Measurements from ENCODE around the gene SAFB2.

The SAFB2 gene

DNA sequence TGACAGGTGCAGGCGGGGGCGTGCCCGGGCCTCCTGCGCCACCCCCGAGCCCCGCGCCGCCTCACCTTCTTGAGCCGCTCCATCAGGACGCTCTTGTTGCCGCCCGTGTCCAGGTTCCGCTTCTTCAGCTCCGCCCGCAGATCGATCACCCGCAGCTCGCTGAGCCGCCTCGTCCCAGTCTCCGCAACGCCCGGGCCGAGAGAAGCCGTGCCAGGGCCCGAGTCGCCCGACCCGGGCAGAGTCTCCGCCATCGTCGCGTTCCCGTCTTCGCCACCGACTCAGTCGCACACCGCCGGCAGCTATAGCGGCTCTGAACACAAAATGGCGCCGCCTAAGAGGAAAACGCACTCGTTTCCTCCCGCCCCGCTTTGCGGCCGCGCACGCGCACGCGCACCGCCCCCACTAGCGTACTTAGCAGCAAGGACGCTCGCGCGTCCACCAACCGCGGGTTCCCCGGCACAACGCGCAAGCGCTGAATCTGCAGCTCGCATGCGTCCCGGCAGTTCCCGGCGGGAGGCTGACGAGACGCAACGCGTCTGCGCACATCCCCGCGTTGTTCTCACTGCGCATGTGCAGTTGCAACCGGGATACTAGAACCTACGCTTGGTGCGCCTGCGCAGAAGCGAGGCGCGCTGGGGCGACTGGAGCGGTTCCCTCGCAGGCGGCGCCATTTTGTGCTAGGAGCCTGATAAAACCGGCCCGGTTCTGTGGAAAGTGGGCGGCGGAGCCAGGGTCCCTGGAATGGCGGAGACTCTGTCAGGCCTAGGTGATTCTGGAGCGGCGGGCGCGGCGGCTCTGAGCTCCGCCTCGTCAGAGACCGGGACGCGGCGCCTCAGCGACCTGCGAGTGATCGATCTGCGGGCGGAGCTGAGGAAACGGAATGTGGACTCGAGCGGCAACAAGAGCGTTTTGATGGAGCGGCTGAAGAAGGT, at the start of gene SAFB2, which contains the start of gene SAFB:
Gene SAFB2, minus strand, starts transcription at position 312 of the 932 bp plus-strand sequence. Its CDS starts 61 bp downstream, at position 251.
Gene SAFB, plus strand, starts transcription at position 619 of the 932 bp plus-strand sequence. Its CDS starts 123 bp downstream, at position 742.
- peak; percentile 99 to 100 for DNase-seq

GRCh38 chr19:5671600-5671999, 49.0 kb upstream of the SAFB2 start:
- no peak for DNase-seq

DNA sequence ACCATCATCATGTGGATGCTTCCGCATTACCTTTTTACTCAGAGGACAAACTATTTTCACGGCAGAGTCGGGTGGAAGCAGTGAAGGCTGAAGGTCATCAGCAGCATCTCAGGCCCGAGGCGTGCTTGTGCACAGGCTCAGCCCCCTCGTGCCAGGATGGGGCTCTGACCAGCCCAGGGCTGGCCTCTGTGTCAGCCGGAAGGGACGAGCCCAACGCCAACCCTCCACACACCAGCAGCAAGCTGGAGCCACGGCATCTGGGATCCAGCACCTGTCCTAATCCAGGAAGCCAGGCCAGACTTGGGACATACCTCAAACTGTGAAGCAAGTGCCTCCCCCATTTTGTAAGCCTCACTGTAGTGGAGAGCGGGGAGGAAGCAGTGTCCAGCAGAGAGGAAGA, 46.6 kb upstream of the SAFB2 start:
- no peak for DNase-seq

DNA sequence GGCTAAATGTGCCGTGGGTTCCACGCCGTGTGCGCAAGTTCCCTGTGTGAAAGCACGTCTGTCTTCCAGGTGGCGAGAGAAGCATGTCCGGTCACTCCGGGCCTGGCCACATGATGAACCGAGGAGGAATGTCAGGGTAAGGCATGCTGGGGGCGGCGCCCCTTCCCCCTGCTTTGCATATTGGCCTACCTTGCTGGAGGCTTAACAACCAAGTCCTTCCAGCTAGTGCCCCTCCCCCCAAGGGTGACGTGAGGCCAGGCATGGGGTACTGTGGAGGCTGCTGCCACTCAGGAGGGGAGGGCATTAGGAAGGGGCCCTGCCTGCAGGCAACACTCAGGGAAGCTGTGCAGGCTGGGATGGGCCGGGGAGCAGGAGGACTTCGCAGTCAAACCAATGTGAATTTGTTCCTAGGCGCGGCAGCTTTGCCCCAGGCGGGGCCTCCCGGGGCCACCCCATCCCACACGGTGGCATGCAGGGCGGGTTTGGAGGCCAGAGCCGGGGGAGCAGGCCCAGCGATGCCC, 45.2 kb upstream of the SAFB2 start:
- no peak for DNase-seq

DNA sequence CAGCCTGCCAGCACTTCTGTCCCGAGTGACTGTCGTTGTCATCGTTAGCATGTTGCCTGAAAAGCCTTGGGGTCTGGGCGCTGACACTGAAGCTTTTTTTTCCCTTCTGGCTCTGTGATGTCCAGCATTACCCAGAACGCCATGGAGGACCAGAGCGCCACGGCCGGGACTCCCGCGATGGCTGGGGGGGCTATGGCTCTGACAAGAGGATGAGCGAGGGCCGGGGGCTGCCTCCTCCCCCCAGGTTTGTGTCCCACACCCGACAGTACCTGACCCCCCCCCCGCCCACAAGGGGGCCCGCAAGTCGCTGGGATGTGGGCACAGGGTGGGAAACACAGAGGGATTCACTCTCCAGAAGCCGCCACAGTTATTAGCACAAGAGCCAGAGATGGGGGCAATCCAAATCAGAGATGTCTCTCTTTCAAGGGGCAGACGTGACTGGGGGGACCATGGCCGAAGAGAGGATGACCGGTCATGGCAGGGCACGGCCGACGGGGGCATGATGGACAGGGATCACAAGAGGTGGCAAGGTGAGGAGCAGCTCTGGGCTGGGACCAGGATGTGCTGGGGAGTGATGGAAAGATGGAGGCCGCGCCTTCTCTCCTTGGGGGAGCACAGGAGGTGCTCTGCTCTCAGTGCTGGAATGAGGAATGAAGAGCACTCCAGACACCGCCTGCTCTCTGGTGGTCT, 44.5 kb upstream of the SAFB2 start:
- no peak for DNase-seq

DNA sequence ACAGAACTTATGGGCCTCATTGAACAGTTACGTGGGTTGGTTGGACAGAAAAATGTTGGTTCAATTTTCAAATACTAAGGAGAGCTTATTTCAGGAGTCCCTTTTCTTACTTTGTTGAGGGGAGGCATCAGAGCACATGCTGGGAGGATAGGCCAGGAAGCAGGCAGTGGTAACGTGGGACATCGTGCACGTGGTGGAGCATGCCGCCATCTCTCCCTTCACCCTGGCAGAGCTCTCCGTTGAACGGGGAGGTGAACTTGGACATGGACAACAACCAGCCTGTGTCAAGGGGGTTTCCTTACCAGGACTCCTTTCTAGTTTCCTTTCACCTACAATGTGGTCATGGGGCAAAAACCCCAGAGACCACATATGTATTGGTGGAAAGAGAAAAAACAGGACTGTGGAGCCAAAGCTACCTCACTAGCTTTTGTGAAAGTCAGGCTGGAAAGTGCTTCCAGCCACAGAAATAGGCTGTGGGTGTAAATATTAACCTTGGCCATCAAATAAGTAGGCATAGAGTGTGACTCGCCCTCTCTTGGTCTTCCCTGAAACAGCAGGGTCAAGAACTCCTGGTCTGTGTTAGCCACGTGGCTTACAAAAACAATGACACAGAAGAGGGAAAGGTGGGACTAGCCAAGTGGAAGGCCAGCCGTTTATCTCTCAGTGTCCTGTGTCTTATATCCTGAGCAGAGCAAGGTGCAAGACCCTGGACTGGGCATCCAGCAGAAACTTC, 43.4 kb upstream of the SAFB2 start:
- no peak for DNase-seq

GRCh38 chr19:5664515-5664914, 41.9 kb upstream of the SAFB2 start:
- no peak for DNase-seq

DNA sequence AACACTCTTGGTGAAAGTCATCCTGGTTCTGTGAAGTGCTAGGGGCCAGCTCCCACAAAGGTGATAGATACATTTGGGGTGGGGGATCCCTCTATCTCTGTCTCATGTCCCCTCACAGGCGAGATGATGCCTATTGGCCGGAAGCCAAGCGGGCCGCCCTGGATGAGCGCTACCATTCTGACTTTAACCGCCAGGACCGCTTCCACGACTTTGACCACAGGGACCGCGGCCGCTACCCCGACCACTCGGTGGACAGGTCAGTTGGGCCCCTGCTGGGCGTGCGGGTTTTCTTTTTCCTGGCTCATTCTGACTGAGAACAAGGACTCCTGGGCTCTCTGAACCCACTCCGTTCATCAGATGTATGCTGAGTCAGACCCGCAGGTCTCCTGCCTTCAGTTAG, 41.3 kb upstream of the SAFB2 start:
- DNase-seq: no peak

DNA sequence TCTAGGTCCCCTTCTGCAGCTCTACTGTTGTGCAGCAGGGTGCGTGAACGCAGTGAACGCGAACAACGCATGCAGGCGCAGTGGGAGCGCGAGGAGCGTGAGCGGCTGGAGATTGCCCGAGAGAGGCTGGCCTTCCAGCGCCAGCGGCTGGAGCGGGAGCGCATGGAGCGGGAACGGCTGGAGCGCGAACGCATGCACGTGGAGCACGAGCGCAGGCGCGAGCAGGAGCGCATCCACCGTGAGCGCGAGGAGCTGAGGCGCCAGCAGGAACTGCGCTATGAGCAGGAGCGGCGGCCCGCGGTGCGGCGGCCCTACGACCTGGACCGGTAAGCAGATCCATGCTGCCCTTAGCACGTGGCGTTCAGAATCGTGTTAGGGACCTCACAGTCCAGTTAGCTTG, 38.9 kb upstream of the SAFB2 start:
- no peak for DNase-seq

- no peak for DNase-seq
Observed at GRCh38 chr19:5655412-5655811, 32.8 kb upstream of the SAFB2 start.

DNA sequence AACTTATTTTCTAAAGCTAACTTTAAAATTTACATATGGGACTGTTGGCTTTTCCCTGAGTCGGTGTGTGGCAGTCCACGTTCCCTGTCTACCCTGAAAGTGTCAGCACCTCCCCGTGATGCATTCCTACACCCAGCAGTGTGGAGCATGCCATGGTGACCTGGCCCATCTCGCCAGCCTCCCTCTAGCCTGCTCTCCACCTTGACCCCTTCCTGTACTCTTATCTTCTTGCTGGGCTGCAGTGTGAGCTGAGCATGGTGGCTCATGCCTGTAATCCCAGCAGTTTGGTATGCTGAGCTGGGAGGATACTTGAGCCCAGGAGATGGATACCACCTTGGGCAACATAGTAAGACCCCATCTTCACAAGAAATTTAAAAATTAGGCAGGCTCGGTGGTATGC, 32.4 kb upstream of the SAFB2 start:
- no peak for DNase-seq

DNA sequence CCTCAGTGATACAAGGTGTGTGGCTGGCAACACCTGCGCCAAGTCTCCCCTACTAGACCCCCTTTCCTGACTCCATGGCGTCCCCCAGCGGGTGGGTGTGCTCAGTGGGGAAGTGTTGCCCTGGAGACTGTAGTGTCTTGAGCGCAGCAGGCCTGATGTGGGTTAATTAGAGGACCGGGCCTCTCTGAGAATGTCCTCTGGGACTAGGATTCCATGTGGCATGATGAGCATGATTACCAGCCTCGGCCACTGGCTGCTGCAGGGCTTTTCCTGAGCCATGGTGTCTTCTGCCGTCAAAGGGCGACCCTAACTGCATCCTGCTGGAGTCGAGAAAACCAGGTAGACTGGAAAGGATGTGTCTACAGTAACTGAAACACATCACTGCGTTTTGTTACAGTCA, 29.7 kb upstream of the SAFB2 start:
- DNase-seq: no peak

DNA sequence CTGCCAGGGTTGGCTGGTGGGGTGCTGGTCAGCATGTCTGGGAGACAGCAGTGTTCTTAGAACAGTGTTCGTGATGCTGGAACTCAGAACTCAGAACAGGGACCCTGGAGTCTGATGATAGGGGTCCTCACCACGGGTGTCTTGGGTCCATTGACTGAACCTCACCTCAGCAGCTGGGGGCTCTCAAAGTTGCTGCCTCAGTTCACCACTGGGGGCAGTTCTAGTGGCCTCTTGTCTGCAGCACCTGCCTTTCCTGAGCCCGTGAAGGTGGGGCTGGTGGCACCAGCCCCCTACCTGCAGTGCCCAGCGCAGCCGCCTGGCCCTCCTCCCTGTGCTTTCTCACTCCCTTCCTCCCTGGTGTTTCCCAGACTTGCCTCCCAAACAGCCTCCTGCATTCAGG, 28.8 kb upstream of the SAFB2 start:
- no peak for DNase-seq

DNA sequence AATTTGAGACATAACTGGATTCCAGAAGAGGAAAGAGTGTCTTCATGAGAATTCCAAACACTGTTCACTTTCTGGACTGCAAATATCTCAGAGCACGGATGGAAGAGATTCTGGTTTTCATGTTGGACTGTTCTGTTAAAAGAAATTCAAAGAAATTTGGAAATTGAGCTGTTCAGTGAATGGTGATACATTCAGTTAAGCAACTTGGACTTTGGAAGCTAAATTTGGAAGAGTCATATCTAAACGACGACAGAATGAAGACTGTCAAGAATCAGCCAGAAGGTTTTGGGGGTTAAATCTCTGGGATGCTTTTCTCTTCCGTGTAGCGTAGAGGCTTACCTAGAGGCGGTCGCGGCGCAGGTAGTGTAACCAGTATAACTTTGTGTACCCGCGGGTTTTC, 25.9 kb upstream of the SAFB2 start:
- no peak for DNase-seq

DNA sequence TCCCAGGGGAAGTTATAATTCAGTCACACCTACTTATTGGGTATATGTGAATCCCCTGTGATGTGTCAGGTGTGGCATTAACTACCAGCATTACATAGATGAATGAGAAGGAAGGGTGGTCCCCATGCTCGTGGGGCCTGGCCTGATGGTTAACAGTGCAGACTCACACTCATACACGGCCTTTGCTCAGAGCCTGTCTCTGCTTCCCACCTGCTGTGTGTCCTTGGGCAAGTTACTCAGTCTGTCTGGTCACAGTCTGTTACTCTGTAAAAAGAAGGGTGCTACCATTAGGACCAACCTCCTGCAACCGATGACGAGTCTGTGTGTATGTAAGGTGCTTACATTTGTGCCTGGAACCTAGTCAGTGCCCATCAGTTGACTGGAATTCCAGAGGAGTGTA, 24.1 kb upstream of the SAFB2 start:
- DNase-seq: no peak

DNA sequence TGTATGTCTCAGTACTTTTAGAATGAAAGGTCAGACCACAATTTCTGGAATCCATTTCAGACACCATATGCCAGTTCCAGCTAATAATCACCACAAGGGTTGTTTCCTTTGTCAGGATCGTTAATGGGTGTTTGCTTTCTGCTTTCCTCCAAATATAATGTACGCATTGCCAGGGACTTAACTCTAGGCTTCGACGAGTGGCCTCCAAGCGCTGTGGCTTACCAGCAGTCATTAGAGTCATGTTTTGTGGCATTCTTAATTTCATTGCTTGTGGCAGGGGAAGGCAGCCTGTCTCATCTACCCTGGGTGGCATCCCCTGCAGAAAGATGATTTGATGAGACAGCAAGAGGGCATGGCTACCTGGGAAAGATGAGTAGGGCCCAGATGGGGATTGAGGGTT, 22.8 kb upstream of the SAFB2 start:
- DNase-seq: no peak

DNA sequence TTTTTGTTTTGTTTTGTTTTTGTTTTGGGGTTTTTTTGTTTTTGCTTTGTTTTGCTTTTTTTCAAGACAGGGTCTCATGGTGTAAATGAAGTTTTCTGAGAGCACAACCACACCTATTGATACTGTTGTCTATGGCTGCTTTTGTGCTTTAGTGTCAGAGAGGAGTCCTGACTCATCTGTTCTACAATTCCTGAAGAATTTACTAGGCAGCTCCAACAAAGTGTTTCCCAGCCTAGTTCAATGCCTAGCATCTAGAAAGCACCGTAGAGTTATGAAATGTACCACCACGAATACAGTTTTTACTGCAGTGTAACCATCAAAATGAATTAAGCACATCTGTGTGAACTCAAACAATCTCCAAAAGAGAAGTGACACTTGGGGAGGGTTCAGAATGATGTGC, 21.5 kb upstream of the SAFB2 start:
- DNase-seq: no peak

DNA sequence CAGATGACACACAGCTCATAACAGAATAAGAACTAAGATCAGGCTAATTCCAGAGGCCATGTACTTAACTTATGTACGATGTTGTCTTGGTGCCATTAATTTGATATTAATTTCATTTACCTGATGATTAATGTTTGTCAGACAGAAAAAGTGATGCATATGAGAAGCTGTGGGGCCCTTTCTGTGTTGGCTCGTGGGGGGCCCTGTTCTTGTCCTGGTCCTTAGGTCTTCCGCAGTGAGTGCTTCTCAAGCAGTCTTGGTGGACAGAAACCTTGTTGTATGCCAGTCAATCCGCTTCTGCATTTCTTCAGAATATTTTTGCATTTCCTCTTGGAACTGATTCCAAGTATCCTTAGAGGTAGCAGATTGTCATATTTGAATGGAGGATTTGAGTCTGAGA, 20.5 kb upstream of the SAFB2 start:
- no peak for DNase-seq

DNA sequence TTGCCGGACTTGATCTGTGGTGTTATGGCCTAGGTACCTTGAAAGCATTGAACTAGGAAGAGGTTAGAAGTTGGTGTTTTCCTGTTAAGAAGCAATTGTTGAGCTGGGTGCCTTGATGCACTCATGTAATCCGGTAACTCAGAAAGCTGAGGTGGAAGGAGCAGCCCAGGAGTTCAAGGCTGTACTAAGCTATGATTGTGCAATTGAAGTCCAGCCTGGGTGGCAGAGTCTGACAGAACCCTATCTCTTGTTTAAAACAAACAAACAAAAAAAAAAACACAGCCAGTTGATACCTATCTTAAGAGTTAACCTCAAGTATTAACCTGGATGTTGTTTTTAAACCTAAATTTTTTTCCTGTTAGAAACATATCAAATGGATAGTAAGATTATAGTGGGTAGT, 19.6 kb upstream of the SAFB2 start:
- no peak for DNase-seq

DNA sequence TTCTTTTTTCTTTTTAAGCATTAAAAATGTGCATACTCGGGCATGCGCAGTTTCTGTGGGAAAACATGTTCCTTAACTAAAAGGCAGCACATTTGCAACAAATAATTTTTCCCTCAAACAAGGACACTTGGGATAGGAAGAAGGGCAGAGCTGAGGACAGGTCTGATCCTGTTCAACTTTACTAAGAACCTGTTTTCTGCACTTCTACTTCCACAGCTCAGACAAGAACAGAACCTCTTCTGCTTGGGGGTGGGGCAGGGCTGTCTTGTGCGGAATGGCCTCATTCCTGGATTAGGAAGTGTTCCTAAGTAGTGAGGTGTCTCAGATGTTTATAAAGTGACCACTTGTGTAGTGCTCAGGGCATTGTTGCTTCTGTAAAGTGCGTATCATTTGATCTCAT, 18.6 kb upstream of the SAFB2 start:
- no peak for DNase-seq

DNA sequence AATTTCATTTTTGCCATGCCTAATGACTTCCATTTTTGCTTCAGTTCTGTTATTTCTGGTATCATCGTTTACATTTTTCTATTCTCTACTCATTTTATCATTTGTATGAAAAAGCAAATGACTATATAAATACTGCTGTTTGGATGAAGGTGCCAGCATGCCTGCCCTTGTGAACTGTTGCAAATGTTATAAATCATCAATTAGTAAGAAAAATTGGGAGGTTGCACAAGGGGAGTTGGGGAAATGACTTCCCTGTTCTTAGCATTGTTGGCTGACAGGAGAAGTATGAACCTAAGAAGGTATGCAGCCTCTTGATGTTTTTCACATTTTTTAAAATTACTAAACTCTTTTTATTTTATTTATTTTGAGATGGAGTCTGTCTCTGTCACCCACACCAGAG, 15.4 kb upstream of the SAFB2 start:
- DNase-seq: no peak

DNA sequence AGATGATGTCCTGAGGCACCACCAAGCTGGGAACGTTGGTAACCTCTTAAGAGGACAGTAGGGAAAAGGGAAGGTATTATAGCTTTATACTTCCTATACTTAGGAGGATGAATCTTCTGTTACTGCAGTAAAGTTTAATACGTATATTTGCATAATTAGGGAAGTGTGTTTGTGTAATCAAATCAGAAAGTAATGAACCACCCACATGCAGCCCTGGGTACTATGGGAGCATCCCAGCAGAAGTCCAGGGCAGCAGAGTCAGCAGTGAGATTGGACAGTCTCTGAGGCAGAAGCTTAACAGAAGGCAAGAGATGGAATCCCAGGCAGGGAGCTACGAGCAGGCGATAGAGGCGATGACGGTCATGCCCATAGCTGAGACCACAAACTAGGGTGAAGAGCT, 12.9 kb upstream of the SAFB2 start:
- no peak for DNase-seq

DNA sequence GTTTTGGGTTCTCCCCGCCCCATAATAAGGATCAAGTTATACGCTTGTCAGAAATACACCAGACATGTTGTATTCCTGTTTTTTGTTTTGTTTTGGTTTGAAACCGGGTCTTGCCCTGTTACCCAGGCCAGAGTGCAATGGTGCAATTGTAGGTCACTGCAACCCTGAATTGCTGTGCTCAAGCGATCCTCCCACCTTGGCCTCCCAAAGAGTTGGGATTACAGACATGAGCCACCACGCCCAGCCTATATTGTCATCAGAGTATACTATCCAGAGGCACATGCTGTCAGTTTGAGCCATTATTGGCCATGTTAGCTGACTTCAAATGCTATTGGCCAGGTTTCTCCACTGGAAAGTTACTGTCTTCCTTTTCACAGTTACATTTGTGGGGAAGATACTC, 10.1 kb upstream of the SAFB2 start:
- DNase-seq: no peak

Data from NCI-H524 (cell line).